Measurements from ENCODE around the gene IFI27L2.
A peak's percentile ranks its signal among the peaks of the same experiment; 100 is the strongest.

The IFI27L2 gene

DNA sequence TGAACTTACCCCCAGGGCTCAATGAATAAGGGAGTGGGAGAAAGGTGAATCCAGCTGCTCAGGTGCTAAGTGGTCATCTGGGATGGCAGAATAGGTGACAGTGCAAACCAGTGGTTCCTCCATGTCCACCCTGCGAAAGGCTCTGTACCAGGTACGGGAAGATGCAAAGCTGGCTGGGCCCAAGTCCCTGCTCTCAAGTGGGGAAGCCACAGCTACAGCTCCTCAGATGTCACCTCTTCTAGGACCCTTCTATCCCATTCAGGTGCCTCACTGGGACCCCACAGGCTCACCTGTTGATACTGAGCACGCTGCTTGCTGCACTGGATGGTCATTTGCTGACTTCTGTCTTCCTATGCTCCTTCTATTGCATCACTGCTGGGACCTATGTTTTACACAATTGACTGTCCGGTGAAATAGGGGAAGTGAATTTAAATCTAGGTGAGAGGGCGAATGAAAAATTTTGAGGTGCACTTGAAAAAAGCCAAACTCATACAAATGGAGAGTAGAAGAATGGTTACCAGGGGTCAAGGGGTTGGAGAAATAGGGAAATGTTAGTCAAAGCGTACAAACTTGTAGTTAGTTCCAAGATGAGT, 24.4 kb upstream of the IFI27L2 start:
- DNase-seq (ENCODE audit: low read depth in 2 of 2, low spot score in 1 of 2): no peak

- DNase-seq (ENCODE audit: low read depth in 2 of 2, low spot score in 1 of 2): no peak
Measured at GRCh38 chr14:94152676-94153075, 23.3 kb upstream of the IFI27L2 start.

DNA sequence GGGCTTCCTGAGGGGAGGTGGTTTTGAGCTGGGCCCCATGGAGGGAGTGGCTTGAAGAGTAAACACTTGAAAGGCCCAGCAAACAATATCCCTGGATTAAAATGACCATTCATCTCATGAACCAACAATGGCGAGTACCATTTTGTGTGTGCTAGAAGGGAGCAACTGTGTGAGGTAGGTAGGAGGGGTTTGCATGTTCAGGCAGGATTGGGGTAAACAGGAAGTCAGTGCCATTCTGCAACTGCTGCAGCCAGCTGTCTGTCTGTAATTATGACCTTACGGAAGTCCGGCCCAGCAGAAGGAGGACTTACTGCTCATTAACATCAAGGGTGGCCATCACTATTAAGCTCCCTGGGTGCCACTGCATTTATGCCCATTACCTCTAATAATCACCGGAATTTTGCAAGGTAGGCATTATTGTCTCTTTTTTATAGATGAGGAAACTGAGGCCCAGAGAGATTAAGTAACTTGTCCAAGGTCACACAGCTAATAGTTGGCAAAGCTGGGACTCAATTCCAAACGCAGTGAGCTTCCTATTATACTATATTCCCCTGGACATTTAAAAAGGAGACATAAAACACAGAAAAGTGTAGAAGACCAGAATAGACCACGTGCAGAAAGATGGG, 16.6 kb upstream of the IFI27L2 start:
- no peak for DNase-seq (ENCODE audit: low read depth in 2 of 2, low spot score in 1 of 2)

GRCh38 chr14:94144765-94145164, 15.4 kb upstream of the IFI27L2 start:
- no peak for DNase-seq (ENCODE audit: low read depth in 2 of 2, low spot score in 1 of 2)

DNA sequence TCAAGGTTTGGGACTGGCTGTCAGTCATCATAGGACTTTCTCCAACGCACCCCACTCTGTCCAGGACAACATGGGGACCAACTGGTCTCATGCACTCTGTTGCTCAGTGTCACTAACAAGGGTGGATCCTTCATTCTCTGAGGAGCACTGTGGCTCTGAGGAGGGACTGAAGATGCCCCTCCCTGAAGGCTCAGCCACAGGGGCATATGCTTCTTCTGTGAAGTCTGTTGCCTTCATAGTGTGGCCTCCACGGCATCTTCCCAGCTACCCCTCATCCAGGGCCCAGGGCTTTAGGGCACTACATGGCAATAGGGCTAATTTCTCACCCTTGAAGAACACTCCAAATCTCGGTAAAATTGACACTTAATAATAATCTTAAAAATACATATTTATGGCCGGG, 14.3 kb upstream of the IFI27L2 start:
- DNase-seq (ENCODE audit: low read depth in 2 of 2, low spot score in 1 of 2): no peak

DNA sequence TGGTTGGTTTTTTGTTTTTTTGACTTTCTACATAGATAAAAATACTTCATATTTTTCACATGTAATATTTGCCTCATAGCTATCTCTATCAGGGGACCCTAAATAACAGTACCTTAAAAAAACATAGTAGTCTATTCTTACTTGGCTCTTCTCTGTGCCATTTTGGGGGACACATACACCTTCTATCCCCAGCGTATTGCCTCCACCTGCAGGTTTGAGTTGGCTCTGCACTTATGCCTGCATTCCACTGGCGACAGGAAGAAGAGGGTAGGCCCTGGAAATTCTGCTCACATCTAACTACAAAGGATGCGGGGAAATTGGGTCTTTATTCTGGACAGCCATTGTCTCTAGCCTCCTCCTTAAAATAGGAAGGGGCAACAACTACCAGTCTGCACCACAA, 13.8 kb upstream of the IFI27L2 start:
- DNase-seq (ENCODE audit: low read depth in 2 of 2, low spot score in 1 of 2): no peak

GRCh38 chr14:94142836-94143235, 13.4 kb upstream of the IFI27L2 start:
- DNase-seq (ENCODE audit: low read depth in 2 of 2, low spot score in 1 of 2): no peak

GRCh38 chr14:94142247-94142646, 12.8 kb upstream of the IFI27L2 start:
- DNase-seq (ENCODE audit: low read depth in 2 of 2, low spot score in 1 of 2): no peak

DNA sequence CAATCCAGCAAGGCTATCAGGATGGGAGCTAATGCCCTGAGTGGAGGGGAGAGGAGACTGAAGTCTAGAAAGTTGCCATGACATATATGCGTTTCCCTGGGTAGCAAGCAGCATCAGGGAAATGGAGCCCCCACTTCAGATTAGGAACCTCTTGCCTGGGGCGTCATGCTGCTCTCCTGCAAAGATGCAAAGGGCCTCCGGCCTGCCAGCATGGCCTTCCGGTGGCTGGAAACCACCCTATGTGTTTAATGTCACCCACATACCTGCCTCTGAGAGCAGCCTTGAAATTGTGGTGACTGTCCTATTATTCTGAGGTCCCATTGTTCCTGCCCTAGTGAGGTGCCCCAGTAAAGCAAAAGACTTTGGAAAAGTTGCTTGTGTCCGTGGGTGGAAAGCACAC, 10.0 kb upstream of the IFI27L2 start:
- DNase-seq (ENCODE audit: low read depth in 2 of 2, low spot score in 1 of 2): no peak

- no peak for DNase-seq (ENCODE audit: low read depth in 2 of 2, low spot score in 1 of 2)
Measured at GRCh38 chr14:94139006-94139405, 9.6 kb upstream of the IFI27L2 start.

DNA sequence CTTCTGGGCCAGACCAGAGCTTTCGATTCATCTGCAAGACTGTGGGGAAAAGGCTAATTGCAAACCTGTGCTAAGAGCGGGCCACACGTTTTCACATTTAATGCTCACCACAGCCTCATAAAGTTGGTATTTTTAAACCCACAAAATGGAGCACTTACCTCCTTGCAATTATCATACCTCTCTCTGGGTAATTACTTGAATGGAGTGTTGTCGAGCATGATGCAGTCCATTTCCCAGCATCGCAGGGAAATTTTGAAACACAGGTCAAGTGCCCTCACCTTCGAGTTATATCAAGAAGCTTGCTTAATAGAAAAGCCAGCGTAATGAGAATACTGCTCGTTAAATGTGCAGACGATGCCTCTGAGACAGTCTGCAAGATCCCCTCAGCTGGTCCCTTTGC, 8.8 kb upstream of the IFI27L2 start:
- no peak for DNase-seq (ENCODE audit: low read depth in 2 of 2, low spot score in 1 of 2)

DNA sequence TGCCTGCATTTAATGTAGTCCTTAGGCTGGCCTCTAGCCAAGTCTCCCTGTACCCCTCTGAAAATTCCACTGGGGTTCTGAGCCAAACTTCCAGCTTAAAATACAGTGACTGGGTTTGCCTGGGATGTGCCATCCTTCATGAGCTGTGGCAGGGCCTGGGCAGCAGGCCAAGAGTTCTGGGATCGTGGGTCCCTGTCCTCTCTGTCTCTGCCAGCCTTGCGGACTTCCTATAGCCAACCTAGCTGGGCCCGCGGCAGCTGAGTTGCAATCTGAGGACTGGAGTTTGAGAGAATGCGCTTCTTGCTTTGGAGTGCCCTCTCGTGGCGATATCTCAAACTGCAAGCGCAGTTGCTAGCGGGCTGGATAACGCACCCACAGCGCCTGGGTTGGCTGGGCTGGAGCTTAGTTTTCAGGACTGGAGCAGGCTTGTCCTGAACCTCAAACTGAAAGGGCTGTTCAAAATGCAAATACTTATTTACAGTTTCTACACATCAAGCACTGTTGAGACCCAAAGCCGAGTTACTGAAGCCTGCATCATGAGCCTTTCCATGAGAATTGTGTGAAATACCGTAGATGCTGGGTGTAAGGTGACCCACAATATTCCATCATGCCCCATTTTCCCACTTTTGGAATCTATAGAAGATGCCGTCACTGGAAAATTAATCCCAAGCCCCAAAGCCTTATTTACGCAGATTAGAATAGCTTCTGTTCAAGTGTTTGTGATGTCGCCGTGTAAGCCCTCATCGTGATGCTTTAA, 7.3 kb upstream of the IFI27L2 start:
- DNase-seq (ENCODE audit: low read depth in 2 of 2, low spot score in 1 of 2): peak; percentile 62 to 88

DNA sequence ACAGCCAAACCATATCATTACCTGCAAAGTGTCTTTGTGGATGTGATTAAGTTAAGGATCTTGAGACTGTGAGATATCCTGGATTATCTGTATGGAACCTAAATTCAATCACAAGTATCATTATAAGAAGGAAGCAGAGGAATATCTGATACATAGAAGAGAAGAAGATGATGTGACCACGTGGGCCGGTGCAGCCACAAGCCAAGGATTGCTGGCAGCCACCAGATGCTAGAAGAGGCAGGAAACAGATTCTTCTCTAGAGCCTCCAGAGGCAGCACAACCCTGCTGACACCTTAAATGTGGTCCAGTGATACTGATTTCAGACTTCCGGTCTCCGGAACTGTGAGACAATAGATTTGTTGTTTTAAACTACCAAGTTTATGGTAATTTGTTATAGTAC, 6.1 kb upstream of the IFI27L2 start:
- DNase-seq (ENCODE audit: low read depth in 2 of 2, low spot score in 1 of 2): no peak

GRCh38 chr14:94132285-94132887, 3.0 kb upstream of the IFI27L2 start:
- peak in 1 of 2 donors; percentile 17 for DNase-seq (ENCODE audit: low read depth in 2 of 2, low spot score in 1 of 2)

DNA sequence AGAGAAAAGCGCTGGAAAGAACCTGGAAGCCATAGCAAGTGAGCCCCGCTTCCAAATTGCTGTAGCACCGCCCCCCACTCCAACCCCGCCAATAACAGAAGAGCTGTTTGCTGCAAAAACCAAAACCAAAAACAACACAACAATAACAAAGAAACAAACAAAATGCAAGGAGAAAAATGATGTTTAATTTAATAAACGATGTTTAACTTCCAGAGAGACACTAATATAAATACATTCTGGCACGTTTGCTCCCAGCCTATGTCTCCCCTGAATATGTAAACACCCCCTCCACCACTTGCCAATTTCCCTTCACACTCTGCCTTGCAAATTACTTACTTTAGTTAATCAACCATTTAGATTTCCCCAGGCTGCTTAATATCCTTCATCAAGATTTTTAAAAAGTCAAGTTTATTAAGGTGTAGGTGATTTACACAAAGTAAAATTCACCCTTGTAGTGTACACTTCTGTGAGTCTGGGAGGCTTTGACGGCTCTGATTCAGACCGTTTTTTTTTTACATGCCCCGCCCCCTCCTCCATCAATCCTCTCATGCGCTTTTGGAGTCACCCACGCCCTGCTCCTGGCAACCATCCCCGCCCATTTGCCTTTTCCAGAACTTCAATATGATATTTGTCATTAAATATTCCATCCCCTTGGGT, 482 bp upstream of the IFI27L2 start:
- no peak for DNase-seq (ENCODE audit: low read depth in 2 of 2, low spot score in 1 of 2)

DNA sequence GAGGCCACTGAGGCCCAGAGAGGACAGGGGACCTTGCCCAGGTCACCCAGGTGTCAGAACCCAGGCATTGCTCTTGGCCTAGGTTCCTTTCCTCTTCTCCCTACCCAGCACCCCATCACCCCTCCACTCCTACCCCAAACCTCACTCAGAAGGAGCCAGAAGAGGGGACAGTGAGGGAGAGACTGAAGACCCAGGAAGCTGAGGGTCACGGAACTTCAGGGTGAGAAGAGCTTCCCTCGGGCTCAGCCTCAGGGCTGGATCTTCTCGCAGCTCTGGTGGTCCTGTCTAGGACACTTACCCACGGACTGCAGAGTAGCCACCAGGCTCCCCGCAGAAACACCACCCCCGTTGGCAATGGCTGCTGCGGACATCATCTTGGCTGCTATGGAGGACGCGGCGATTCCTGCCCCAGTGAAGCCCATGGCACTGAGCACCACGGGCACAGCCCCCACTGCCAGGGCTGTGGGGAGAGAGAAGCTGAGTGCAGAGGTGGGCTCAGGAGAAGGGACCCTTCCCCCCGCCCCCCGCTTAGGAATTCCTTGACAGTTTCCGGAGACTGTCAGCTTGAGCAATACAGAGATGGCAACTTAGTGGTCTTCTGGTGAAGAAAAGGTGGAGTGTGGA, 1.1 kb downstream of the IFI27L2 start:
- DNase-seq (ENCODE audit: low read depth in 2 of 2, low spot score in 1 of 2): no peak

- no peak for DNase-seq (ENCODE audit: low read depth in 2 of 2, low spot score in 1 of 2)
Measured at GRCh38 chr14:94127330-94127729, 2.1 kb downstream of the IFI27L2 start.

DNA sequence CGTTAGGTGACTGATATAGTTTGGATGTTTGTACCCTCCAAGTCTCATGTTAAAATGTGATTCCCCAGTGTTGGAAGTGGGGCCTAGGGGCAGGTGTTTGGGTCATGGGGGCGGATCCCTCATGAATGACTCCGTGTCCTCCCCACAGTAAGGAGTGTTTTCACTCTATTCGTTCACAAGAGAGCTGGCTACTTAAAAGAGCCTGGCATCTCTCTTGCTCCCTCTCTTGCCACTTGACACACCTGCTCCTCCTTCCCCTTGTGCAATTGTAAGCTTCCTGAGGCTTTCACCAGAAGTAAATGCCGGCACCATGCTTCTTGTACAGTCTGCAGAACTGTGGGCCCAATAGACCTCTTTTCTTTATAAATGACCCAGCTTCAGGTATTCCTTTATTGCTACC, 2.6 kb downstream of the IFI27L2 start:
- no peak for DNase-seq (ENCODE audit: low read depth in 2 of 2, low spot score in 1 of 2)

GRCh38 chr14:94126419-94126677, 3.1 kb downstream of the IFI27L2 start:
- no peak for DNase-seq (ENCODE audit: low read depth in 2 of 2, low spot score in 1 of 2)

- DNase-seq (ENCODE audit: low read depth in 2 of 2, low spot score in 1 of 2): no peak
Measured at GRCh38 chr14:94125659-94126418, 3.6 kb downstream of the IFI27L2 start.
